Upper lobe of left lung (tissue), 6 donors: Measurements from ENCODE around the gene HIC1. TPM values are rescaled to one million over a fixed set of nuclear protein-coding genes. Genes with fewer than 3 reads are reported as not detected.

ENCODE experiments used
- ATAC-seq, 2 donors: fragments of 200-7000 bp; cut with Tn5 transposase; one replicate each; pipeline ENCODE4 v1.9.1; 2022; ENCODE audit warnings: mild to moderate bottlenecking in 2 of 2, moderate library complexity in 2 of 2; ENCODE audit not compliant: low FRiP score in 2 of 2
- DNase-seq, 2 donors: peaks; one replicate each; pipeline ENCODE4 v3.0.0-alpha.2; 2019 to 2020
- H3K27ac ChIP-seq, 4 donors: fragments of 200-600 bp; sonication (generic); one replicate each; pipeline ENCODE4 v1.5.1; 2016 to 2019
- H3K27me3 ChIP-seq, 4 donors: fragments of 200-600 bp; sonication (generic); one replicate each; pipeline ENCODE4 v1.5.1; 2017 to 2019
- H3K36me3 ChIP-seq, 4 donors: fragments of 200-600 bp; sonication (generic); one replicate each; pipeline ENCODE4 v1.5.1; 2016 to 2019
- H3K4me1 ChIP-seq, 4 donors: fragments of 200-600 bp; sonication (generic); one replicate each; pipeline ENCODE4 v1.5.1; 2018 to 2019
- H3K4me3 ChIP-seq, 4 donors: fragments of 200-600 bp; sonication (generic); one replicate each; pipeline ENCODE4 v1.5.1; 2017 to 2019; ENCODE audit warnings: mild to moderate bottlenecking in 2 of 4, moderate library complexity in 1 of 4
- H3K9me3 ChIP-seq, 4 donors: fragments of 200-600 bp; sonication (generic); one replicate each; pipeline ENCODE4 v1.5.1; 2018 to 2019
- EP300 ChIP-seq, 4 donors: sonication (generic); formaldehyde crosslinking; IDR thresholded peaks; one replicate each; pipeline ENCODE4 v1.5.1; 2017; ENCODE audit warnings: antibody characterized with exemption in 4 of 4, control low read depth in 2 of 4
- POLR2A ChIP-seq, 4 donors: fragments of 450-650 bp; IDR thresholded peaks; one replicate each; pipeline ENCODE4 v1.5.1; 2016 to 2017; ENCODE audit warnings: antibody characterized with exemption in 4 of 4, mild to moderate bottlenecking in 2 of 4
- POLR2AphosphoS5 ChIP-seq, 2 donors: sonication (generic); formaldehyde crosslinking; IDR thresholded peaks; one replicate each; pipeline ENCODE4 v1.5.1; 2017; ENCODE audit warnings: antibody characterized with exemption in 2 of 2
- WGBS, 2 donors: methylation state at CpG; one replicate each; pipeline ENCODE4 v1.1.5; 2017 to 2018; 5-methylcytosine and 5-hydroxymethylcytosine counted together
- total RNA-seq, 6 donors: library from RNA; depleted of rRNA in 4 of 6; stranded (reverse); fragments of >200 nt in 4 of 6; gene quantifications; one replicate each; pipeline versions ENCODE4 v1.1.0 to v1.2.1, GENCODE V29; 2016 to 2021
- TF ChIP-seq, protein P1 (sequence below), 6 experiments: fragments of 450-650 bp in 4 of 6; fragments of 200-600 bp in 2 of 6; sonication (generic) in 2 of 6; IDR thresholded peaks; one replicate each; pipeline ENCODE4 v1.5.1; 2016 to 2019; ENCODE audit warnings: antibody characterized with exemption in 6 of 6
- donor health status: DM: no; HTN: no; CAD: no; lungs with moderate emphysema.
- donor health status: DM: no; HTN: yes; CAD: no; lungs with severe emphysema.

The HIC1 gene
- total RNA-seq, 6 donors from 2014 or later: 8.0 to 25.5 (median 19.1) TPM

DNA sequence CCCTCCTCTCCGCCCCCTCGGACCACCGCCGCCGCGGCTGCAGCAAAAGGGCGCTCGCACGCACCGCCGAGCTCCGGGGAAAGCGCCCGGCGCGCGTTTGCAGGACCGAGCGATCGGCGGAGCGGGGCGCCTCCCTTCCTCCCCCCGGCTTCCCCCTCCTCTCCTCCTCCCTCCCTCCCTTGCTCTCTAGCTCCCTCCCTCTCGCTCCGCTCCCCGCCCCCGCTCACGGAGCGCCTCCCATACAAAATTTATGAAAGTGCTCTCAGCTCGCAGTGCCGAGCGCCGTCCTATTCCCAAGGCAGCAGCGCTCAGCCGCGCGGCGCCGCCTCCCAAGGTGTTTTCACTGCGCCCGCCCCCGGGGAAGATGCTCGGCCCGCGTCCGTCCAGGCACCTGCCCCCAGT, 29.7 kb upstream of the HIC1 start, which contains the start of gene RTN4RL1:
Gene RTN4RL1 (minus strand): TSS at position 115 of the 402 bp plus-strand sequence. CDS start 469 bp downstream, outside the sequence.
- H3K4me3 ChIP-seq: peak within 1 kb of the TSS; percentile 31 to 72 (median 58)
- H3K27ac ChIP-seq: peak within 1 kb of the TSS in 2 of 4 donors; percentile 56
- TF ChIP-seq POLR2AphosphoS5 (IDR thresholded peaks at IDR 0.05) (no peak), POLR2A (IDR thresholded peaks at IDR 0.05) (peak in 2 of 4 donors; percentile 0 to 44)
- TF ChIP-seq, protein P1, sequence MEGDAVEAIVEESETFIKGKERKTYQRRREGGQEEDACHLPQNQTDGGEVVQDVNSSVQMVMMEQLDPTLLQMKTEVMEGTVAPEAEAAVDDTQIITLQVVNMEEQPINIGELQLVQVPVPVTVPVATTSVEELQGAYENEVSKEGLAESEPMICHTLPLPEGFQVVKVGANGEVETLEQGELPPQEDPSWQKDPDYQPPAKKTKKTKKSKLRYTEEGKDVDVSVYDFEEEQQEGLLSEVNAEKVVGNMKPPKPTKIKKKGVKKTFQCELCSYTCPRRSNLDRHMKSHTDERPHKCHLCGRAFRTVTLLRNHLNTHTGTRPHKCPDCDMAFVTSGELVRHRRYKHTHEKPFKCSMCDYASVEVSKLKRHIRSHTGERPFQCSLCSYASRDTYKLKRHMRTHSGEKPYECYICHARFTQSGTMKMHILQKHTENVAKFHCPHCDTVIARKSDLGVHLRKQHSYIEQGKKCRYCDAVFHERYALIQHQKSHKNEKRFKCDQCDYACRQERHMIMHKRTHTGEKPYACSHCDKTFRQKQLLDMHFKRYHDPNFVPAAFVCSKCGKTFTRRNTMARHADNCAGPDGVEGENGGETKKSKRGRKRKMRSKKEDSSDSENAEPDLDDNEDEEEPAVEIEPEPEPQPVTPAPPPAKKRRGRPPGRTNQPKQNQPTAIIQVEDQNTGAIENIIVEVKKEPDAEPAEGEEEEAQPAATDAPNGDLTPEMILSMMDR (IDR thresholded peaks at IDR 0.05): no peak
- ATAC-seq (peak; percentile 36 to 74), DNase-seq (peak; percentile 77 to 92)
- peaks cover 0 to 26% (median 15%) of the 10 kb centered on the region in 4 donors for H3K27me3 ChIP-seq
- WGBS, 2 donors: 0 to 1% methylated on average over 3 to 26 of the region's 47 CpGs
- no peaks in the 10 kb centered on the region for H3K36me3 ChIP-seq
- no peaks in the 10 kb centered on the region for H3K9me3 ChIP-seq
- peaks cover 32 to 48% (median 38%) of the 10 kb centered on the region in 4 donors for H3K4me1 ChIP-seq

- Histone ChIP-seq H3K27ac (peak overlapping the region in 2 of 4 donors; percentile 56), H3K4me3 (peak overlapping the region; percentile 31 to 72 (median 58)), H3K27me3 (peaks cover 0 to 26% (median 15%) of the 10 kb centered on the region in 4 donors), H3K9me3 (no peaks in the 10 kb centered on the region), H3K4me1 (peaks cover 32 to 53% (median 42%) of the 10 kb centered on the region in 4 donors), H3K36me3 (no peaks in the 10 kb centered on the region)
- ATAC-seq (peak; percentile 51 to 54), DNase-seq (peak; percentile 75 to 86)
- WGBS, 2 donors: 0 to 1% methylated on average over 32 to 39 of the region's 55 CpGs
- TF ChIP-seq POLR2A (IDR thresholded peaks at IDR 0.05) (no peak), POLR2AphosphoS5 (IDR thresholded peaks at IDR 0.05) (no peak), EP300 (IDR thresholded peaks at IDR 0.05) (no peak)
- TF ChIP-seq, protein P1 (IDR thresholded peaks at IDR 0.05): peak; percentile 36 to 72 (median 68)
Observed at GRCh38 chr17:2025622-2026309, 29.1 kb upstream of the HIC1 start.

- H3K4me1 ChIP-seq: peaks cover 47 to 61% (median 50%) of the 10 kb centered on the region in 4 donors
- no peak overlapping the region for H3K27ac ChIP-seq
- DNase-seq (no peak), ATAC-seq (no peak)
- 63 to 70% methylated on average over 11 of the region's 11 CpGs for WGBS, 2 donors
- no peaks in the 10 kb centered on the region for H3K36me3 ChIP-seq
- H3K9me3 ChIP-seq: no peaks in the 10 kb centered on the region
- H3K27me3 ChIP-seq: peaks cover 0 to 26% (median 15%) of the 10 kb centered on the region in 4 donors
- no peak overlapping the region for H3K4me3 ChIP-seq
- TF ChIP-seq POLR2AphosphoS5 (IDR thresholded peaks at IDR 0.05) (no peak), POLR2A (IDR thresholded peaks at IDR 0.05) (no peak), EP300 (IDR thresholded peaks at IDR 0.05) (no peak)
- TF ChIP-seq, protein P1 (IDR thresholded peaks at IDR 0.05): no peak
Observed at GRCh38 chr17:2027528-2028233, 27.2 kb upstream of the HIC1 start.

- Histone ChIP-seq H3K36me3 (no peaks in the 10 kb centered on the region), H3K27me3 (peaks cover 0 to 26% (median 15%) of the 10 kb centered on the region in 4 donors), H3K9me3 (no peaks in the 10 kb centered on the region), H3K27ac (no peak overlapping the region), H3K4me3 (no peak overlapping the region), H3K4me1 (peaks cover 45 to 56% (median 47%) of the 10 kb centered on the region in 4 donors)
- no peak for ATAC-seq
- TF ChIP-seq POLR2A (IDR thresholded peaks at IDR 0.05): no peak
- no peak for TF ChIP-seq POLR2AphosphoS5 (IDR thresholded peaks at IDR 0.05)
- TF ChIP-seq, protein P1 (IDR thresholded peaks at IDR 0.05): no peak
- no peak for TF ChIP-seq EP300 (IDR thresholded peaks at IDR 0.05)
- WGBS, 2 donors: 84 to 100% methylated on average over 1 to 5 of the region's 5 CpGs
- DNase-seq: no peak
Observed at GRCh38 chr17:2028234-2028614, 26.7 kb upstream of the HIC1 start.
